Measurements from ENCODE around the gene DIP2C.
"Not testable (repeated sequence)": the region's sequence is repeated elsewhere in the genome, so short reads cannot be mapped to it uniquely, and the experiment has no call there.

Gene DIP2C

GRCh38 chr10:277963-278362 lies 411.5 kb downstream of the DIP2C start:
- DNase-seq (ENCODE audit: low read depth in 2 of 2): no peak

GRCh38 chr10:275680-276079 lies 413.8 kb downstream of the DIP2C start:
- DNase-seq (ENCODE audit: low read depth in 2 of 2): no peak

GRCh38 chr10:274866-275265 lies 414.6 kb downstream of the DIP2C start:
- no peak for DNase-seq (ENCODE audit: low read depth in 2 of 2)

GRCh38 chr10:273088-273487 lies 416.4 kb downstream of the DIP2C start:
- no peak for DNase-seq (ENCODE audit: low read depth in 2 of 2)

- DNase-seq (ENCODE audit: low read depth in 2 of 2): no peak
Observed at GRCh38 chr10:271722-272121, 417.7 kb downstream of the DIP2C start.

- DNase-seq (ENCODE audit: low read depth in 2 of 2): no peak
Observed at GRCh38 chr10:271201-271600, 418.3 kb downstream of the DIP2C start.

GRCh38 chr10:269440-270074 lies 419.9 kb downstream of the DIP2C start:
- no peak for DNase-seq (ENCODE audit: low read depth in 2 of 2)

- DNase-seq (ENCODE audit: low read depth in 2 of 2): no peak
Observed at GRCh38 chr10:267705-268104, 421.8 kb downstream of the DIP2C start.

- DNase-seq (ENCODE audit: low read depth in 2 of 2): no peak
Observed at GRCh38 chr10:266974-267425, 422.5 kb downstream of the DIP2C start.

GRCh38 chr10:265816-266588 lies 423.5 kb downstream of the DIP2C start:
- DNase-seq (ENCODE audit: low read depth in 2 of 2): not testable (repeated sequence)

GRCh38 chr10:265074-265440 lies 424.4 kb downstream of the DIP2C start:
- not testable (repeated sequence) for DNase-seq (ENCODE audit: low read depth in 2 of 2)

- not testable (repeated sequence) for DNase-seq (ENCODE audit: low read depth in 2 of 2)
Observed at GRCh38 chr10:264160-265073, 425.1 kb downstream of the DIP2C start.

GRCh38 chr10:260819-261429 lies 428.5 kb downstream of the DIP2C start:
- DNase-seq (ENCODE audit: low read depth in 2 of 2): no peak

GRCh38 chr10:251982-252582 lies 437.4 kb downstream of the DIP2C start:
- no peak for DNase-seq (ENCODE audit: low read depth in 2 of 2)

GRCh38 chr10:248307-248706 lies 441.2 kb downstream of the DIP2C start:
- no peak for DNase-seq (ENCODE audit: low read depth in 2 of 2)

GRCh38 chr10:247480-247879 lies 442.0 kb downstream of the DIP2C start:
- DNase-seq (ENCODE audit: low read depth in 2 of 2): no peak

- no peak for DNase-seq (ENCODE audit: low read depth in 2 of 2)
Observed at GRCh38 chr10:246431-246830, 443.0 kb downstream of the DIP2C start.

- no peak for DNase-seq (ENCODE audit: low read depth in 2 of 2)
Observed at GRCh38 chr10:244227-244626, 445.2 kb downstream of the DIP2C start.

- DNase-seq (ENCODE audit: low read depth in 2 of 2): no peak
Observed at GRCh38 chr10:241966-242643, 447.4 kb downstream of the DIP2C start.

GRCh38 chr10:241451-241850 lies 448.0 kb downstream of the DIP2C start:
- DNase-seq (ENCODE audit: low read depth in 2 of 2): no peak

GRCh38 chr10:239109-239508 lies 450.4 kb downstream of the DIP2C start:
- DNase-seq (ENCODE audit: low read depth in 2 of 2): no peak
